Uterus (tissue), 4 donors: ENCODE results near the gene GRAMD1A. TPM values are rescaled to one million over a fixed set of nuclear protein-coding genes. Genes with fewer than 3 reads are reported as not detected.
"Not testable (repeated sequence)": the region's sequence is repeated elsewhere in the genome, so short reads cannot be mapped to it uniquely, and the experiment has no call there.

ENCODE experiments used
- DNase-seq, 2 donors: peaks; one replicate each; pipeline ENCODE4 v3.0.0-alpha.2; 2019 to 2020
- H3K27ac ChIP-seq, 2 donors: fragments of 200-600 bp; sonication (generic); 1 replicate in 1 of 2; 2 replicates in 1 of 2; pipeline ENCODE4 v1.5.1; 2016 to 2018
- H3K27me3 ChIP-seq, 2 donors: fragments of 200-600 bp; sonication (generic); one replicate each; pipeline ENCODE4 v1.5.1; 2018 to 2019; ENCODE audit warnings: control low read depth in 1 of 2
- H3K36me3 ChIP-seq, 2 donors: fragments of 200-600 bp; sonication (generic); one replicate each; pipeline ENCODE4 v1.5.1; 2019; ENCODE audit warnings: control low read depth in 1 of 2
- H3K4me1 ChIP-seq, 2 donors: fragments of 200-600 bp; sonication (generic); one replicate each; pipeline ENCODE4 v1.5.1; 2018 to 2019; ENCODE audit warnings: control low read depth in 1 of 2
- H3K4me3 ChIP-seq, 2 donors: fragments of 200-600 bp; sonication (generic); 1 replicate in 1 of 2; 2 replicates in 1 of 2; pipeline ENCODE4 v1.5.1; 2018 to 2019; ENCODE audit warnings: mild to moderate bottlenecking in 1 of 2
- H3K9me3 ChIP-seq, 2 donors: fragments of 200-600 bp; sonication (generic); one replicate each; pipeline ENCODE4 v1.5.1; 2019; ENCODE audit warnings: control low read depth in 1 of 2
- POLR2A ChIP-seq, 2 donors: fragments of 450-650 bp; IDR thresholded peaks; one replicate each; pipeline ENCODE4 v1.6.1; 2016; ENCODE audit warnings: antibody characterized with exemption in 2 of 2, mild to moderate bottlenecking in 1 of 2, moderate library complexity in 1 of 2
- intact Hi-C: fragments of 100-400 bp; cut with DNase I; formaldehyde crosslinking; loops from one replicate; pipeline ENCODE4 v1.15.1; 2023; ENCODE audit warnings: low total_unique reads
- total RNA-seq, 4 donors: library from RNA; depleted of rRNA in 3 of 4; stranded (reverse); fragments of >200 nt in 3 of 4; gene quantifications; one replicate each; pipeline versions ENCODE4 v1.1.0 to v1.2.4, GENCODE V29; 2014 to 2023
- TF ChIP-seq, protein P1 (sequence below), 4 experiments: fragments of 200-600 bp in 2 of 4; fragments of 450-650 bp in 2 of 4; sonication (generic) in 2 of 4; IDR thresholded peaks; one replicate each; pipeline ENCODE4 v1.5.1; 2016 to 2019; ENCODE audit warnings: antibody characterized with exemption in 4 of 4, mild to moderate bottlenecking in 2 of 4, moderate library complexity in 1 of 4
- donor health status: DM: yes; HTN: yes; CAD: no.

GRAMD1A gene
- total RNA-seq, 4 donors from 2014 or later, result 40.0 to 89.8 (median 52.2) TPM

DNA sequence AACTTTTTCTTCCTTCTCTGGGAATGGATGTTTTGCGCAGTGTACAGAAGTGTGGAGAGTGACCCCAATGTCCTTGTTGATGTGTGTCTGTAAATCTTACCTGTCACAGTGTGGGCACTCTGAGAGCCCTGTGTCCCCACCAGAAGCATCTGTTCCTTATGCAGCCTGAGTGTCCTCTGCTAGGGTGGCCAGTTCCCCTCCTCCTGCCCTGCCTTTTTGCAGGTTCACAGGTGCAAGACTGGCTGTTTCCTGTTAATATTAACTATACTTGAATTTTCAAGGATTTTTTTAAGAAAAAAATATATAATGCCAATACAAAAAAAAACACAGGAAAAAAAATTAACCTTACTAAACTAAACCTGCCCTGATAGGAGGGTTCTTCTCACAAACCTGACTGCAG is 12.0 kb upstream of the GRAMD1A start:
- no peak for DNase-seq

DNA sequence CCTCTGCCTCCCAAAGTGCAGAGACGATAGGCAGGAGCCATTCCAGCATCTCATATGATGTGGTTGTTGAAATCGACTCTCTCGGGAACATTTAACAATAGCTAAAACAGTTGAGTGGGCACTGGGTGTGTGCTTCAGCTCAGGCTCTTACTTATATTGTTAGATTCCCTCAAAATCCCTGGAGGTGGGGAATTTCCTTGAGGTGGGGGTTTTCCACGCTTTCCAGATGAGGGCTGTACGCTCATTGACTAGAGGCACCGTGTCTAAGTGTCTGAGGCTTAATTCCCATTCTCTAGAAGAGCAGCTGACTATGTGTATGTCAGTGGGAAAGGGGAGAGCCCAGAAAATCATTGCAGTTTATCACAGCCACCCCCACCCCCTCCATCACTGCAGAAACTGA is 10.8 kb upstream of the GRAMD1A start:
- Histone ChIP-seq H3K4me1 (no peaks in the 10 kb centered on the region), H3K4me3 (no peak overlapping the region), H3K36me3 (no peaks in the 10 kb centered on the region), H3K27me3 (no peaks in the 10 kb centered on the region), H3K9me3 (no peaks in the 10 kb centered on the region), H3K27ac (no peak overlapping the region)
- TF ChIP-seq POLR2A (IDR thresholded peaks at IDR 0.05), result no peak
- TF ChIP-seq, protein P1, sequence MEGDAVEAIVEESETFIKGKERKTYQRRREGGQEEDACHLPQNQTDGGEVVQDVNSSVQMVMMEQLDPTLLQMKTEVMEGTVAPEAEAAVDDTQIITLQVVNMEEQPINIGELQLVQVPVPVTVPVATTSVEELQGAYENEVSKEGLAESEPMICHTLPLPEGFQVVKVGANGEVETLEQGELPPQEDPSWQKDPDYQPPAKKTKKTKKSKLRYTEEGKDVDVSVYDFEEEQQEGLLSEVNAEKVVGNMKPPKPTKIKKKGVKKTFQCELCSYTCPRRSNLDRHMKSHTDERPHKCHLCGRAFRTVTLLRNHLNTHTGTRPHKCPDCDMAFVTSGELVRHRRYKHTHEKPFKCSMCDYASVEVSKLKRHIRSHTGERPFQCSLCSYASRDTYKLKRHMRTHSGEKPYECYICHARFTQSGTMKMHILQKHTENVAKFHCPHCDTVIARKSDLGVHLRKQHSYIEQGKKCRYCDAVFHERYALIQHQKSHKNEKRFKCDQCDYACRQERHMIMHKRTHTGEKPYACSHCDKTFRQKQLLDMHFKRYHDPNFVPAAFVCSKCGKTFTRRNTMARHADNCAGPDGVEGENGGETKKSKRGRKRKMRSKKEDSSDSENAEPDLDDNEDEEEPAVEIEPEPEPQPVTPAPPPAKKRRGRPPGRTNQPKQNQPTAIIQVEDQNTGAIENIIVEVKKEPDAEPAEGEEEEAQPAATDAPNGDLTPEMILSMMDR (IDR thresholded peaks at IDR 0.05), result no peak
- intact Hi-C loops, result no loop called here
- DNase-seq, result no peak

More for the DNA sequence above, 12.0 kb upstream of the GRAMD1A start:
- intact Hi-C loops, result no loop called here
- Histone ChIP-seq H3K27ac (no peak overlapping the region), H3K4me3 (no peak overlapping the region), H3K27me3 (no peaks in the 10 kb centered on the region), H3K9me3 (no peaks in the 10 kb centered on the region), H3K4me1 (no peaks in the 10 kb centered on the region), H3K36me3 (no peaks in the 10 kb centered on the region)
- TF ChIP-seq POLR2A (IDR thresholded peaks at IDR 0.05), result no peak
- TF ChIP-seq, protein P1 (IDR thresholded peaks at IDR 0.05), result no peak

DNA sequence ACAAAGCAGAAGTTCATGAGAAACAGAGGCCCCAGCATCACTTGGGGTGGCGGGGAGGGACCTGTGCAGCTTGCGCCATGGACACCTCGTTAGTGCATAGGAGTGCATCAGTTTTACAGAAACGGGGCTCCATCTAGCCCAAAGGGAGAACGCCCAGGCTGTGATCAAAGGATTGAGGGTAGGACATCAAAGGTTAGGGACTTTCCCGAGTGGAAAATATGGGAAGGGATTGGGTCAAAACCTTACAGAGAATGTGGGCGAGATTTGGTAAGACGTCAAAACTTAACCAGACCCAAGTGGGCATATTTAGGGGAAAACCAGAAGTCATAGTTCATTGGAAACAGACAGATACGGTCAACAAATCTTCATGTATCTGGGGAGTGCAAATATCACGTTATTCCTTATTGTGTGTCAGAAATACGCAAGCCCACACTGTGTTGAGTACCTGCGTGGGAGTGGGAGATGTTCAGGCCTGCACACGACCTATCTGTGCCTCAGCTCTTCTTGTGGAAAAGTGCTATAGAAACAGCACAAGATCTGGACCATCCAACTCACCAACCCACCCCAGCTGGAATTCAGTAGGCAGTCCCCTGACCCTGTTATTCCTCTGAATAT is 9.4 kb upstream of the GRAMD1A start:
- H3K4me1 ChIP-seq, result no peaks in the 10 kb centered on the region
- H3K4me3 ChIP-seq, result no peak overlapping the region
- intact Hi-C loops, result no loop called here
- no peaks in the 10 kb centered on the region for H3K9me3 ChIP-seq
- H3K27me3 ChIP-seq, result no peaks in the 10 kb centered on the region
- no peaks in the 10 kb centered on the region for H3K36me3 ChIP-seq
- H3K27ac ChIP-seq, result no peak overlapping the region
- TF ChIP-seq, protein P1 (IDR thresholded peaks at IDR 0.05), result no peak
- no peak for TF ChIP-seq POLR2A (IDR thresholded peaks at IDR 0.05)
- DNase-seq, result no peak

DNA sequence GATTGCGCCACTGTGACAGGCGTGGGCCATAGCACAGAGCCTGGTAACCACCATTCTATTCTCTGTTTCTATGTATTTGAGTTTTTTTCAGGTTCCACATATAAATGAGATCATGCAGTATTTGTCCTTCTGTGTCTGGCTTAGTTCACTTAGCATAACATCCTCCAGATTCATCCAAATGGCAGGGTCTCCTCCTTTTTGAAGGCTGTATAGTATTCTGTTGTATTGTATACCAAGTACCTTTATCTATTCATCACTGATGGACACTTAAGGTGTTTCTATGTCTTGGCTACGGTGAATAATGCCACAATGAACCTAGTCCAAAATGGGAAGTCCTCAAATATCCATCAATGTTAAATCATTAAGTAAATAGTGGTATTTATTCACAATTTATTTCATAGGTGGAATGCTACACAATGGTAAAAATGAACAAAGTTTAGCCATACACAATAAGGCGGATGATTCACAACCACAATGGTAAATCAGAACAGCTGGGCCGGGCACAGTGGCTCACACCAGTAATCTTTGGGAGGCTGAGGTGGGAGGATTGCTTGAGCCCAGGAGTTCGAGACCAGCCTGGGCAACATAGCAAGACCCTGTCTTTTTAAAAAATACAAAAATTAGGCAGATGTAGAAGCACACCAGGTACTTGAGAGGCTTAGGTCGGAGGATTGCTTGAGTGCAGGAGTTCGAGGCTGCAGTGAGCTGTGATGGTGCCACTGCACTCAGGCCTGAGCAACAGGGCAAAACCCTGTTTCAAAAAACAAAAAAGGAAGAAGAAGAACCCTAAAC is 8.4 kb upstream of the GRAMD1A start:
- DNase-seq, result no peak
- Histone ChIP-seq H3K27ac (no peak overlapping the region), H3K4me3 (no peak overlapping the region), H3K9me3 (no peaks in the 10 kb centered on the region), H3K4me1 (no peaks in the 10 kb centered on the region), H3K36me3 (no peaks in the 10 kb centered on the region), H3K27me3 (no peaks in the 10 kb centered on the region)
- TF ChIP-seq POLR2A (IDR thresholded peaks at IDR 0.05), result no peak
- TF ChIP-seq, protein P1 (IDR thresholded peaks at IDR 0.05), result no peak
- intact Hi-C loops, result no loop called here

DNA sequence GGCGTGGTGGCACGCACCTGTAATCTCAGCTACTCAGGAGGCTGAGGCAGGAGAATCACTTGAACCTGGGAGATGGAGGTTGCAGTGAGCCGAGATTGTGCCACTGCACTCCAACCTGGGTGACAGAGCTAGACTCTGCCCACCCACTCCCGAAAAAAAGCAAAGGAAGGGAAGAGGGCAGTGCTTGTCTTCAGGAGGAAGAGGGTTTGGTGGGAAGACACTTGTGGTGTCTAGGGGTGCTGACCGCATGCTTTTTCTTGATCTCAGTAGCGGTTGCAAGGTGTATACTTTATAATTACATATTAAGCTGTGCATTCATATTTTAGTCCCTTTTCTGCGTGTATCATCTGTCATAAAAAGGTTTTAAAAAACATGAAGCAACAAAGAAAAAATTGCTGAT is 7.5 kb upstream of the GRAMD1A start:
- H3K27me3 ChIP-seq, H3K4me3 ChIP-seq, DNase-seq, H3K27ac ChIP-seq, H3K36me3 ChIP-seq, intact Hi-C loops, H3K4me1 ChIP-seq, H3K9me3 ChIP-seq: not testable (repeated sequence)
